HEK293 (cell line): ENCODE data around the gene GOLT1B.

ENCODE experiments used
- KLF1 ChIP-seq: fragments of 450-650 bp; formaldehyde crosslinking; IDR thresholded peaks from 2 replicates; pipeline ENCODE4 v1.5.1; 2016; ENCODE audit warnings: missing biosample characterization, missing genetic modification characterization
- KLF8 ChIP-seq: fragments of 450-650 bp; formaldehyde crosslinking; IDR thresholded peaks from 2 replicates; pipeline ENCODE4 v1.5.1; 2016; ENCODE audit warnings: missing biosample characterization, missing genetic modification characterization
- OSR2 ChIP-seq: fragments of 450-650 bp; formaldehyde crosslinking; IDR thresholded peaks from 2 replicates; pipeline ENCODE4 v1.5.1; 2016; ENCODE audit warnings: missing biosample characterization, missing genetic modification characterization
- PBX3 ChIP-seq: sonication (generic); formaldehyde crosslinking; IDR thresholded peaks from 2 replicates; pipeline ENCODE4 v1.8.1; 2022; ENCODE audit warnings: mild to moderate bottlenecking, moderate library complexity, missing genetic modification reagents
- TRIM28 ChIP-seq: IDR thresholded peaks from 2 replicates; pipeline ENCODE4 v1.6.1; 2011; ENCODE audit warnings: low read length, control low read depth, borderline replicate concordance
- YY1 ChIP-seq: fragments of 450-650 bp; formaldehyde crosslinking; IDR thresholded peaks from 2 replicates; pipeline ENCODE4 v1.5.1; 2018; ENCODE audit warnings: missing biosample characterization, missing genetic modification characterization
- ZBTB17 ChIP-seq: fragments of 450-650 bp; formaldehyde crosslinking; IDR thresholded peaks from 2 replicates; pipeline ENCODE4 v1.5.1; 2016; ENCODE audit warnings: missing biosample characterization, missing genetic modification characterization
- ZBTB48 ChIP-seq: fragments of 450-650 bp; formaldehyde crosslinking; IDR thresholded peaks from 2 replicates; pipeline ENCODE4 v1.5.1; 2016; ENCODE audit warnings: missing biosample characterization, missing genetic modification characterization
- ZBTB8A ChIP-seq: fragments of 450-650 bp; formaldehyde crosslinking; IDR thresholded peaks from 2 replicates; pipeline ENCODE4 v1.5.1; 2016; ENCODE audit warnings: missing biosample characterization, missing genetic modification characterization
- ZNF112 ChIP-seq: fragments of 450-650 bp; formaldehyde crosslinking; IDR thresholded peaks from 2 replicates; pipeline ENCODE4 v1.5.0; 2017; ENCODE audit warnings: missing biosample characterization, missing genetic modification characterization
- ZNF19 ChIP-seq: fragments of 450-650 bp; formaldehyde crosslinking; IDR thresholded peaks from 2 replicates; pipeline ENCODE4; 2016; ENCODE audit warnings: missing biosample characterization, missing genetic modification characterization, low read depth
- ZNF23 ChIP-seq: fragments of 450-650 bp; formaldehyde crosslinking; IDR thresholded peaks from 2 replicates; pipeline ENCODE4 v1.5.1; 2016; ENCODE audit warnings: missing biosample characterization, missing genetic modification characterization, borderline replicate concordance
- ZNF354C ChIP-seq: fragments of 450-650 bp; formaldehyde crosslinking; IDR thresholded peaks from 2 replicates; pipeline ENCODE4 v1.5.1; 2016; ENCODE audit warnings: missing biosample characterization, missing genetic modification characterization, low read depth, borderline replicate concordance
- ZNF48 ChIP-seq: fragments of 450-650 bp; formaldehyde crosslinking; IDR thresholded peaks from 2 replicates; pipeline ENCODE4 v1.5.1; 2016; ENCODE audit warnings: missing biosample characterization, missing genetic modification characterization
- ZNF501 ChIP-seq: fragments of 450-650 bp; formaldehyde crosslinking; IDR thresholded peaks from 2 replicates; pipeline ENCODE4 v1.5.1; 2016; ENCODE audit warnings: missing biosample characterization, missing genetic modification characterization
- ZNF530 ChIP-seq: fragments of 450-650 bp; formaldehyde crosslinking; IDR thresholded peaks from 2 replicates; pipeline ENCODE4 v1.5.1; 2016; ENCODE audit warnings: low read depth, missing biosample characterization, missing genetic modification characterization
- ZNF549 ChIP-seq: fragments of 450-650 bp; IDR thresholded peaks from 2 replicates; pipeline ENCODE4 v1.5.1; 2018; ENCODE audit warnings: missing biosample characterization, missing genetic modification characterization, mild to moderate bottlenecking, inconsistent platforms, moderate library complexity
- ZNF843 ChIP-seq: fragments of 450-650 bp; formaldehyde crosslinking; IDR thresholded peaks from 2 replicates; pipeline ENCODE4 v1.5.1; 2016; ENCODE audit warnings: missing biosample characterization, missing genetic modification characterization
- ZSCAN18 ChIP-seq: fragments of 450-650 bp; formaldehyde crosslinking; IDR thresholded peaks from 2 replicates; pipeline ENCODE4 v1.5.1; 2016; ENCODE audit warnings: missing biosample characterization, missing genetic modification characterization
- TF ChIP-seq, protein P1 (sequence below): fragments of 450-650 bp; formaldehyde crosslinking; IDR thresholded peaks from 2 replicates; pipeline ENCODE4 v1.5.1; 2016; ENCODE audit warnings: missing biosample characterization, missing genetic modification characterization
- TF ChIP-seq, protein P2 (sequence below): fragments of 450-650 bp; formaldehyde crosslinking; IDR thresholded peaks from 2 replicates; pipeline ENCODE4 v1.5.1; 2017; ENCODE audit warnings: missing biosample characterization, missing genetic modification characterization
- TF ChIP-seq, protein P3 (sequence below): fragments of 450-650 bp; formaldehyde crosslinking; IDR thresholded peaks from 2 replicates; pipeline ENCODE4 v1.5.1; 2016; ENCODE audit warnings: missing biosample characterization, missing genetic modification characterization
- TF ChIP-seq, protein P4 (sequence below): fragments of 450-650 bp; formaldehyde crosslinking; conservative IDR thresholded peaks from 2 replicates; pipeline ENCODE4 v1.5.1; 2016; ENCODE audit warnings: low read depth, missing biosample characterization, missing genetic modification characterization
- TF ChIP-seq, protein P5 (sequence below): fragments of 450-650 bp; formaldehyde crosslinking; IDR thresholded peaks from 2 replicates; pipeline ENCODE4 v1.5.1; 2016; ENCODE audit warnings: missing biosample characterization, missing genetic modification characterization

The GOLT1B gene

DNA sequence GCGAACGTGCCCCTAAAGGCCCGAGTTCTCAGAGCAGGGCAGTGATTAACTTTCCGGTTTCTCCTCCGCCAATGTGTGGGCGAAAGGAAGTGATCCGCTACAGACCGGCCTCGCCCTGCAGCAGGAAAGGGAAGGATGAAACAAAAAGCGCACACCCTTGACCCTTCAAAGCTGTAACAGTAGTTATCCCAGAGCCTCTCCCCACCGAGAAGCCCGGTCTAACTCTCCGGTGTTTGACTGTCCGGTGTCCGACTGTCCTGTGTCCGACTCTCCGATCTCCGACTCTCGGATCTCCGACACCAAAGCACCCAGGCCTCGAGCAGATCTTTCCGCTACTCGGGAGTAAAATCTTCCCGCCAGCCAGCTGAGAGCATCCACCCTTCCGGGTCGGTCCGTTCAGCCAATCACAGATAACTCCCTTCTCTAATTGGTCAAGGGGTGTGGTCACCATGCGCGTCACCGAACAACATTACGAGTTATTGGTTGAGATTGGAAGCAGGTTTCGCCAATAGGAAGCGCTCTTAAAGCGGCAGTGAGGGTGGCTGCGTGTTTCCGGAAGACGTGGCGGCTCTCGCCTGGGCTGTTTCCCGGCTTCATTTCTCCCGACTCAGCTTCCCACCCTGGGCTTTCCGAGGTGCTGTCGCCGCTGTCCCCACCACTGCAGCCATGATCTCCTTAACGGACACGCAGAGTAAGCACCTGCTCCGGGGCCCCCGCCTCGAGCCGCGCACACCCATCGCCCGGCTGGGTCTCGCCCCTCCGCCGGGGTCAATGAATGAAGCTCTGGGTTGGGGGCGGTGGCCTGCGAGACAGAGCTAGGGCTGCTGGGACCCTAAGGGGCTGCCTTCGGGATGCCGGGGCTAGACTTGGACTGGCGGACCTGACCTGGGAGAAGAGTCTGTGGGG lies at the start of gene GOLT1B, which contains the start of gene RECQL (continued):
- TF ChIP-seq, protein P1, sequence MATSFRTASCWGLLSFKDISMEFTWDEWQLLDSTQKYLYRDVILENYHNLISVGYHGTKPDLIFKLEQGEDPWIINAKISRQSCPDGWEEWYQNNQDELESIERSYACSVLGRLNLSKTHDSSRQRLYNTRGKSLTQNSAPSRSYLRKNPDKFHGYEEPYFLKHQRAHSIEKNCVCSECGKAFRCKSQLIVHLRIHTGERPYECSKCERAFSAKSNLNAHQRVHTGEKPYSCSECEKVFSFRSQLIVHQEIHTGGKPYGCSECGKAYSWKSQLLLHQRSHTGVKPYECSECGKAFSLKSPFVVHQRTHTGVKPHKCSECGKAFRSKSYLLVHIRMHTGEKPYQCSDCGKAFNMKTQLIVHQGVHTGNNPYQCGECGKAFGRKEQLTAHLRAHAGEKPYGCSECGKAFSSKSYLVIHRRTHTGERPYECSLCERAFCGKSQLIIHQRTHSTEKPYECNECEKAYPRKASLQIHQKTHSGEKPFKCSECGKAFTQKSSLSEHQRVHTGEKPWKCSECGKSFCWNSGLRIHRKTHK (tag by site-specific recombination), result no peak
- no peak for TF ChIP-seq ZBTB8A (tag by site-specific recombination)
- TF ChIP-seq, protein P2, sequence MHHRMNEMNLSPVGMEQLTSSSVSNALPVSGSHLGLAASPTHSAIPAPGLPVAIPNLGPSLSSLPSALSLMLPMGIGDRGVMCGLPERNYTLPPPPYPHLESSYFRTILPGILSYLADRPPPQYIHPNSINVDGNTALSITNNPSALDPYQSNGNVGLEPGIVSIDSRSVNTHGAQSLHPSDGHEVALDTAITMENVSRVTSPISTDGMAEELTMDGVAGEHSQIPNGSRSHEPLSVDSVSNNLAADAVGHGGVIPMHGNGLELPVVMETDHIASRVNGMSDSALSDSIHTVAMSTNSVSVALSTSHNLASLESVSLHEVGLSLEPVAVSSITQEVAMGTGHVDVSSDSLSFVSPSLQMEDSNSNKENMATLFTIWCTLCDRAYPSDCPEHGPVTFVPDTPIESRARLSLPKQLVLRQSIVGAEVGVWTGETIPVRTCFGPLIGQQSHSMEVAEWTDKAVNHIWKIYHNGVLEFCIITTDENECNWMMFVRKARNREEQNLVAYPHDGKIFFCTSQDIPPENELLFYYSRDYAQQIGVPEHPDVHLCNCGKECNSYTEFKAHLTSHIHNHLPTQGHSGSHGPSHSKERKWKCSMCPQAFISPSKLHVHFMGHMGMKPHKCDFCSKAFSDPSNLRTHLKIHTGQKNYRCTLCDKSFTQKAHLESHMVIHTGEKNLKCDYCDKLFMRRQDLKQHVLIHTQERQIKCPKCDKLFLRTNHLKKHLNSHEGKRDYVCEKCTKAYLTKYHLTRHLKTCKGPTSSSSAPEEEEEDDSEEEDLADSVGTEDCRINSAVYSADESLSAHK (tag by site-specific recombination), result no peak
- no peak for TF ChIP-seq ZNF354C (tag by site-specific recombination)
- TF ChIP-seq ZNF112 (tag by site-specific recombination), result no peak
- TF ChIP-seq ZNF23 (tag by site-specific recombination), result no peak
- 0 out of 2 replicates have a peak, but pooled peaks have one; percentile 9 for TF ChIP-seq ZNF843 (tag by site-specific recombination)
- TF ChIP-seq ZNF530 (tag by site-specific recombination), result no peak
- TF ChIP-seq ZNF48 (tag by site-specific recombination), result no peak
- TF ChIP-seq ZBTB17 (tag by site-specific recombination), result peak; percentile 89
- peak; percentile 77 for TF ChIP-seq ZBTB48 (tag by site-specific recombination)
- no peak for TF ChIP-seq ZSCAN18
- 0 out of 2 replicates have a peak, but pooled peaks have one; percentile 70 for TF ChIP-seq ZNF501
- TF ChIP-seq ZNF19 (tag by site-specific recombination), result no peak
- TF ChIP-seq YY1, result no peak
- TF ChIP-seq, protein P3, sequence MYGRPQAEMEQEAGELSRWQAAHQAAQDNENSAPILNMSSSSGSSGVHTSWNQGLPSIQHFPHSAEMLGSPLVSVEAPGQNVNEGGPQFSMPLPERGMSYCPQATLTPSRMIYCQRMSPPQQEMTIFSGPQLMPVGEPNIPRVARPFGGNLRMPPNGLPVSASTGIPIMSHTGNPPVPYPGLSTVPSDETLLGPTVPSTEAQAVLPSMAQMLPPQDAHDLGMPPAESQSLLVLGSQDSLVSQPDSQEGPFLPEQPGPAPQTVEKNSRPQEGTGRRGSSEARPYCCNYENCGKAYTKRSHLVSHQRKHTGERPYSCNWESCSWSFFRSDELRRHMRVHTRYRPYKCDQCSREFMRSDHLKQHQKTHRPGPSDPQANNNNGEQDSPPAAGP, result peak; percentile 70; the same call in 1 of the 2 replicates
- TF ChIP-seq, protein P4, sequence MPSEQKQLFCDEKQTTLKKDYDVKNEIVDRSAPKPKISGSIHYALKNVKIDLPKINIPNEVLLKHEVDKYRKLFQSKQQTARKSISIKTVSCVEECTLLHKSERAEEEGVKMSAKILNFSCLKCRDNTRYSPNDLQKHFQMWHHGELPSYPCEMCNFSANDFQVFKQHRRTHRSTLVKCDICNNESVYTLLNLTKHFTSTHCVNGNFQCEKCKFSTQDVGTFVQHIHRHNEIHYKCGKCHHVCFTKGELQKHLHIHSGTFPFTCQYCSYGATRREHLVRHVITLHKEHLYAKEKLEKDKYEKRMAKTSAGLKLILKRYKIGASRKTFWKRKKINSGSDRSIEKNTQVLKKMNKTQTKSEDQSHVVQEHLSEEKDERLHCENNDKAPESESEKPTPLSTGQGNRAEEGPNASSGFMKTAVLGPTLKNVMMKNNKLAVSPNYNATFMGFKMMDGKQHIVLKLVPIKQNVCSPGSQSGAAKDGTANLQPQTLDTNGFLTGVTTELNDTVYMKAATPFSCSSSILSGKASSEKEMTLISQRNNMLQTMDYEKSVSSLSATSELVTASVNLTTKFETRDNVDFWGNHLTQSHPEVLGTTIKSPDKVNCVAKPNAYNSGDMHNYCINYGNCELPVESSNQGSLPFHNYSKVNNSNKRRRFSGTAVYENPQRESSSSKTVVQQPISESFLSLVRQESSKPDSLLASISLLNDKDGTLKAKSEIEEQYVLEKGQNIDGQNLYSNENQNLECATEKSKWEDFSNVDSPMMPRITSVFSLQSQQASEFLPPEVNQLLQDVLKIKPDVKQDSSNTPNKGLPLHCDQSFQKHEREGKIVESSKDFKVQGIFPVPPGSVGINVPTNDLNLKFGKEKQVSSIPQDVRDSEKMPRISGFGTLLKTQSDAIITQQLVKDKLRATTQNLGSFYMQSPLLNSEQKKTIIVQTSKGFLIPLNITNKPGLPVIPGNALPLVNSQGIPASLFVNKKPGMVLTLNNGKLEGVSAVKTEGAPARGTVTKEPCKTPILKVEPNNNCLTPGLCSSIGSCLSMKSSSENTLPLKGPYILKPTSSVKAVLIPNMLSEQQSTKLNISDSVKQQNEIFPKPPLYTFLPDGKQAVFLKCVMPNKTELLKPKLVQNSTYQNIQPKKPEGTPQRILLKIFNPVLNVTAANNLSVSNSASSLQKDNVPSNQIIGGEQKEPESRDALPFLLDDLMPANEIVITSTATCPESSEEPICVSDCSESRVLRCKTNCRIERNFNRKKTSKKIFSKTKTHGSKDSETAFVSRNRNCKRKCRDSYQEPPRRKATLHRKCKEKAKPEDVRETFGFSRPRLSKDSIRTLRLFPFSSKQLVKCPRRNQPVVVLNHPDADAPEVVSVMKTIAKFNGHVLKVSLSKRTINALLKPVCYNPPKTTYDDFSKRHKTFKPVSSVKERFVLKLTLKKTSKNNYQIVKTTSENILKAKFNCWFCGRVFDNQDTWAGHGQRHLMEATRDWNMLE (tag by site-specific recombination), result peak; percentile 65
- peak; percentile 91 for TF ChIP-seq KLF8 (tag by site-specific recombination)
- no peak for TF ChIP-seq ZNF549 (tag by site-specific recombination)
- no peak for TF ChIP-seq TRIM28
- no peak for TF ChIP-seq PBX3
- TF ChIP-seq, protein P5, sequence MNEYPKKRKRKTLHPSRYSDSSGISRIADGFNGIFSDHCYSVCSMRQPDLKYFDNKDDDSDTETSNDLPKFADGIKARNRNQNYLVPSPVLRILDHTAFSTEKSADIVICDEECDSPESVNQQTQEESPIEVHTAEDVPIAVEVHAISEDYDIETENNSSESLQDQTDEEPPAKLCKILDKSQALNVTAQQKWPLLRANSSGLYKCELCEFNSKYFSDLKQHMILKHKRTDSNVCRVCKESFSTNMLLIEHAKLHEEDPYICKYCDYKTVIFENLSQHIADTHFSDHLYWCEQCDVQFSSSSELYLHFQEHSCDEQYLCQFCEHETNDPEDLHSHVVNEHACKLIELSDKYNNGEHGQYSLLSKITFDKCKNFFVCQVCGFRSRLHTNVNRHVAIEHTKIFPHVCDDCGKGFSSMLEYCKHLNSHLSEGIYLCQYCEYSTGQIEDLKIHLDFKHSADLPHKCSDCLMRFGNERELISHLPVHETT (tag by site-specific recombination), result no peak
- no peak for TF ChIP-seq OSR2 (tag by site-specific recombination)
- TF ChIP-seq KLF1 (tag by site-specific recombination), result peak; percentile 88
